Measurements from ENCODE around the gene NEU2.
"Not testable (repeated sequence)": the region's sequence is repeated elsewhere in the genome, so short reads cannot be mapped to it uniquely, and the experiment has no call there.

NEU2 gene

DNA sequence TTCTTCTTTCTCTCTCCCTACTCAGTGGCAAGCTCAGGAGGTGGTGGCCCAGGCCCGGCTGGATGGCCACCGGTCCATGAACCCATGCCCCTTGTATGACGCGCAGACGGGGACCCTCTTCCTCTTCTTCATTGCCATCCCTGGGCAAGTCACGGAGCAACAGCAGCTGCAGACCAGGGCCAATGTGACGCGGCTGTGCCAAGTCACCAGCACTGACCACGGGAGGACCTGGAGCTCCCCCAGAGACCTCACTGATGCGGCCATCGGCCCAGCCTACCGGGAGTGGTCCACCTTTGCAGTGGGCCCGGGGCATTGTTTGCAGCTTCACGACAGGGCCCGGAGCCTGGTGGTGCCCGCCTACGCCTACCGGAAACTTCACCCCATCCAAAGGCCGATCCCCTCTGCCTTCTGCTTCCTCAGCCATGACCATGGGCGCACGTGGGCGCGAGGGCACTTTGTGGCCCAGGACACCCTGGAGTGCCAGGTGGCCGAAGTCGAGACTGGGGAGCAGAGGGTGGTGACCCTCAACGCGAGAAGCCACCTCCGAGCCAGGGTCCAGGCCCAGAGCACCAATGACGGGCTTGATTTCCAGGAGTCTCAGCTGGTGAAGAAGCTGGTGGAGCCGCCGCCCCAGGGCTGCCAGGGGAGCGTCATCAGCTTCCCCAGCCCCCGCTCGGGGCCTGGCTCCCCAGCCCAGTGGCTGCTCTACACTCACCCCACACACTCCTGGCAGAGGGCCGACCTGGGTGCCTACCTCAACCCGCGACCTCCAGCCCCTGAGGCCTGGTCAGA is 1.8 kb downstream of the NEU2 start:
- no peak for DNase-seq (ENCODE audit: low read depth in 2 of 2)

DNA sequence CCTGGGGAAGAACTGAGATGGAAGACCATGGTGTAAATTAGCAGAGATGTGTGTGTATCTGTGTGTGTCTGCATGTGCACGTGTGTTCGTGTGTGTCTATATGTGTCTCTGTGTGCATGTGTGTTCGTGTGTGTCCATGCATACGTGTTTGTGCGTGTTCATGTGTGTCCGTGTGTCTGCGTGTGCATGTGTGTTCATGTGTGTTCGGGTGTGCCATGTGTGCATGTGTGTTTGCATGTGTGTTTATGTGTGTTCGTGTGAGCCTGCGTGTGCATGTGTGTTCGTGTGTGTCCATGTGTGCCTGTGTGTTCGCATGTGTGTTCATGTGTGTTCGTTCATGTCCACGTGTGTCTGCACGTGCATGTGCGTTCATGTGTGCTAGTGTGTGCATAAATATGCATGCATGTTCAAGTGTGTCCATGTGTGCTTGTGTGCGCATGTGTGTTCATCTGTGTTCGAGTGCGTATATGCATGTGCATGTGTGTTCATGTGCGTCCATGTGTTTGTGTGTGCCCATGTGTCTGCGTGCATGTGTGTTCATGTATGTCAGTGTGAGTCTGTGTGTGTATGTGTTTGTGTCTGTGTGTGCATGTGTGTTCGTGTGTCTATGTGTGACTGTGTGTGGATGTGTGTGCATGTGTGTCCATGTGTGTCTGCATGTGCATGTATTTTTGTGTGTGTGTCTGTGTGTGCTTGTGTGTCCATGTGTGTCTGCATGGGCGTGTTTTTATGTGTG is 3.1 kb downstream of the NEU2 start:
- no peak for DNase-seq (ENCODE audit: low read depth in 2 of 2)

DNA sequence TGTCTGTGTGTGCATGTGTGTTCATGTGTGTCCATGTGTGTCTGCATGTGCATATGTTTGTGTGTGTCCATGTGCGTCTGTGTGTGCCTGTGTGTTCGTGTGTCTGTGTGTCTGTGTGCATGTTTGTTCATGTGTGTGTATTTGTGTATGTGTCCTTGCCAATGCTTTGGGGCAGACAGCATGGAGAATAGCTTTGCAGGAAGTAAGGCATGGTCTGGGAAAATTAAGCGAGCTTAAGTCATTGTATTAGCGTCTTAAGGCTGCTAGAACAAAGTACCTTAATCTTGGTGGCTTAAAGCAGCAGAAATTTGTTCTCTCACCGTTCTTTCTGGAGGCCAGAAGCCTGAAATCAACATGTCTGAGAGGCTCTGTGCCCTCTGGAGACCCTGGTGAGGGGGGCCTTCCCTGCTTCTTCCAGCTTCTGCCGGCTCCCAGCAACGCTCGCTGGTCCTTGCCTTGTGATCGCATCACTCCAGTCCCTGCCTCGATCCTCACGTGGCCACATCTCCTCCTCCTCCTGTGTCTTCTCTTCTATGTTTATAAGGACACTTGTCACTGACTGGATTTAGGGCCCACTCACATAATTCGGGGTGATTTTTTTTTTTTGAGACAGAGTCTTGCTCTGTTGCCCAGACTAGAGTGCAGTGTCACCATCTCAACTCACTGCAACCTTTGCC is 3.8 kb downstream of the NEU2 start:
- no peak for DNase-seq (ENCODE audit: low read depth in 2 of 2)

DNA sequence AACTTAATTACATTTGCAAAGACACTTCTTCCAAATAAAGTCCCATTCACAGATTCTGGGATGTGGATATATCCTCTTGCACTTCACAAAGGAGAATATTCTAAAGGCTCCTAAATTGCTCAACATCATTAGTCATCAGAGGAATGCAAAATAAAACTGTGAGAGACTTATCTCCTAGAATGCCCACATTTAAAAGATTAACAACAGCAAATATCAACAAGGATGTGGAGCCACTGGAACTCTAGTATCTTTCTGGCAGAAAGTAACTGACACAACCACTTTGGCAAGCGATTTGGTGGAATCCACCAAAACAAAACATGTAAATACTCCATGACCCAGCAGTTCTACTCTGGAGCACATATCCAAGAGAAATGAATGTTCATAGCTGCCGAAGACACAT is 4.6 kb downstream of the NEU2 start:
- DNase-seq (ENCODE audit: low read depth in 2 of 2), result no peak

DNA sequence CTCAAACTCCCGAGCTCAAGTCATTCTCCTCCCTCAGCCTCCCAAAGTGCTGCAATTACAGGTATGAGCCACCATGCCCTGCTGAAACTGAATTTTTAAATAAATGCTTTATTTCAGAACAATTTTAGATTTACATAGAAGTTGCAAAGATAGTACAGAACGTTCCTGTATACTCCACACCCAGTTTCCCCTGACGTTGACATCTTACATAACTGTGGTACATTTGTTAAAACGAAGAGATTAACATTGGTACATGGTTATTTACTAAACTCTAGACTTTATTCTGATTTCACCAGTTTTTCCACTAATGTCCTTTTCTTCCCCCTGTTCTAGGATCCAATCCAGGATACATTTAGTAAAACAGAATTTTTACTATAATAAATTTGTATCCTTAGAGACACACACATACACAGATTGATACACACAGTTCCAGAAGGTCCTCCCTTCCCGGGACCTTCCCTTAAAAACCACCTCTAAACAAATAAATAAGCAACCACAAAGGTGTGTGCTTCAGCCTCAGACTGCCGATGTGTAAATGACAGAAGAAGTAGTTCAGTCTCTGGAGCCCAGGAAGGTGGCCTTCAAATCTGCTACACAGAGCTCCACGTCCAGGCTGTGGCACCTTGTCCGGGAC is 6.9 kb downstream of the NEU2 start:
- DNase-seq (ENCODE audit: low read depth in 2 of 2), result no peak

DNA sequence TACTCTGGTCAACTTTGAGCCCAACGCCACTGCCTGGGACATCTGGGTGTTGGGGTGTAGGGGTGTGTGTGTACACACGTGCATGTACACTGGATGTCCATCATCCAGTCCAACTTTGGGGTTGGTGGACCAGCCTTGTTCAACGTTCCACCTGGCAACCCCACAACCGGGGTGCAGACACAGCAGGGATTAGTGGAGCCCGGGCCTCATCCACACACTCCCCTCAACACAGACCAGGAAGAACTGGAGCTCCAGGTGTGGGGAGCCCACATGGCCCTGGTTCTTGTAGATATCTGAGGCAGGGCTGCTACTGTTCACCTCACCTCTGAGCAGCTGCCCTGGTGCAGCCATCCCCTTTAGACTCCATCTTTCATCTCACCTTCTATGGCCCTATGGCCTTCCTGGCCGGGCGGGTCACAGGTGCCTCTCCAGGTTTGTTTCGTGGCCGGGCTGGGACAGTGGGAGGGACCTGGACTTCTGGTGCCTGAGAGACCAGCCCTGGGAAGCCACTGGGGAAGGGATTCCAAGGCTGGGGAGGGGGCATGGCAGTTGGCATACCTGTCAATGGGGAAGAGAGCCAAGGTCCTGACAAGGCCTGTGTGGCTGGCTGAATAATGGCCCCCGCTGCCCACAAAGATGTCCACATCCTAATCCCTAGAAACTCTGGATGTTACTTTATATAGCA is 7.5 kb downstream of the NEU2 start:
- no peak for DNase-seq (ENCODE audit: low read depth in 2 of 2)

DNA sequence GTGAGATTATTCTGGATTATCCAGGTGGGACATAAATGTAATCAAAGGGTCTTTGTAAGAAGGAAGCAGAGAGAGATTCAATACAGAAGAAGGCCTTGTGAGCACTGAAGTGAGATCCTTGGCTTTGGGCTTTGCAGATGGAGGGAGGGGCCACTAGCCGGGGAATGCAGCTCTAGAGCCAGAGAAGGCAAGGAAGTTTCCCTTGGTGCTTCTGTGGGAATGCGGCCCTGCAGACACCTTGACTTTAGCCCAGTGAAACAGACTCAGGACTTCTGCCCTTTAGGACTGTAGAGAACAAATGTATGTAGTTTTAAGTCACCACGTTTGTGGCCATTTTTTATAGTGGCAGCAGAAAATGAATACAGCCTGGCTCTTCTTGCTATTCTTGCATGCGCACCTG is 8.1 kb downstream of the NEU2 start:
- no peak for DNase-seq (ENCODE audit: low read depth in 2 of 2)

DNA sequence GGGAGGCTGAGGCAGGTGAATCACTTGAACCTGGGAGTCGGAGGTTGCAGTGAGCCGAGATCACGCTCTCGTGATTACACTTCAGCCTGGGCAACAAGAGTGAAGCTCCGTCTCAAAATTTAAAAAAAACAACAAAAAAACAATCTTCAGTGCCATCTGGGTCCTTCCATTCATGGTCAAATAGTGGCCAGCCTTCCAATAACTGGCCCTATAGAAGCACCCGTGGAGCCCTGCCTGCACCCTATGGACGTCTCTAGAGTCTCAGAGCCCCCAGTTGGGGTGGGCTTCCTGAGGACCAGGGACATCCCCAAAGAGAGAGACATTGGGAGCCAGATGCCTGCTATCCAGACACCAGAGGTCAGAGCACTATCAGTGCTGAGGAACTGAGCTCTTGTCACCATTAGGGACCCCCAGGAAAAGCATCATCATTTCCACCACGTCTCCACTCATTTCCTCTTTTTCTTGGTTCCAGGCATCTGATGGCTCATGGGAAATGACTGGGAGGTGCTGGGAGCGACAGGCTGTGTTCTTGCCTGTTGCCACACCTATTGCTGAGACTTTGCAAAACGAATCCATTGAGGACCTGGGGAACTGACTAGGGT is 9.4 kb downstream of the NEU2 start:
- DNase-seq (ENCODE audit: low read depth in 2 of 2), result no peak

DNA sequence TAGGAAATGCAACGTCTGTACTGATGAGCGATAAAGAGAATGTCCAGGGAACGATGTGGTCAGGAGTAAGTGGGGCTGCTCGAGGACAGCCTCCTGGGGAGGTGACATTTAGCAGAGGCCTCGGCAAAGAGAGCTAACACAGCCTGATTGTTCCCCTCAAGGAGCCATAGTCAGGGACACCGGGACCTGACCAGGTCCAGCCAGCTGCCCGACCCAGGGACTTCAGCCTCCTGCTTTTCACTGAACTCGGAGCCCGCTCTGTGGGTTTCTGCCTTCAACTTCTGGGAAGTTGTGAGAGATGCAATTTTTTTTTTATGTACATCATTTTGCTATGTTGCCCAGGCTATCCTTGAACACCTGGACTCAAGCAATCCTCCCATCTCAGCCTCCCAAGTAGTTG is 10.1 kb downstream of the NEU2 start:
- DNase-seq (ENCODE audit: low read depth in 2 of 2), result no peak

DNA sequence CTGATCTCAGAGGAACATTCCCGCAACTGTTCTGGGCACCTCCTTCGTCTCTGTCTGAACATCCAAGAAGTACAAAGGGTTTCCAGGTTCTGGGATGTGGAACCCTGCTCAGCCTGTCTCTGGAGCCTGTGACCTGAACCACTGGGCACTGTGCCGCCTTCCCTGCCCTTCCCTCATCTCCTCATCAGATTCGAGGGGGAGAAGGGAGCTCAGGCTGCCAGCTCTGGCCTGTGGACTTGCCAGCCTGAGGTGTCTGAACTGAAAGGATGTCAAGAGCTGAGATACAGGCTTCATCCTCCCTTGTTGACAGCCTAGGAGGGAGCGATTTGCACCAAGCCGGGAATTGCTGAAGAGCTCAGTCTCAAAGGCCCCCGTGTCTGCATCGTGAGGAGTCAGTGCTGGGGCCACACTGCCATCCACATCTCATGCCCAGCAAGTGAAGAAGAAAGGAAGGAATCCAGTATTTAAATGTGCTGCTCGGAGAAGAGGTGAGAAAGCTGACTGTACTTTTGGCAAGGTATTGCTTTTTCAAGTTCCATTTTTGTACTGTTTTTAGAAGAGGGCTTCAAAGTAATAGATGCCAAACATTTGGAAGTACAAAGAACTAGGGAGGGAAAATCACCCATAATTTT is 12.6 kb downstream of the NEU2 start:
- DNase-seq (ENCODE audit: low read depth in 2 of 2), result no peak

DNA sequence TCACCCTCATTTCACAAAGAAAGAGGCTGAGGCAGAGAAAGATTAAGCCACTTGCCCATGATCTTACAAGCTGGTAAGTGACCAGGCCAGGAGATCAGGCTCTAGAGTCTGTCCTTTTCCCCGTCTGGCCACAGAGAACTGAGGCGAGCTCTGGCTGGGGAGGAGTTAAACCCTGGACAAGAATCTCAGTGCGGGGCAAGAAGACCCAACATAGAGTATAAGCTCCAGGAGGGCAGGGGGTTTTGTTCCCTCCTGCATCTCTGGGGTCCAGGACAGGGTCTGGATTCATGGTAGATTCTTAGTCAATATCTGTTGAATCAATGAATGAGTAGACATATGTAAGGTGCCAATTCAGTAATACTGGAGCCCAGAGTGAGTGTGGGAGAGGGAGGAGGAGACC is 14.7 kb downstream of the NEU2 start:
- no peak for DNase-seq (ENCODE audit: low read depth in 2 of 2)

DNA sequence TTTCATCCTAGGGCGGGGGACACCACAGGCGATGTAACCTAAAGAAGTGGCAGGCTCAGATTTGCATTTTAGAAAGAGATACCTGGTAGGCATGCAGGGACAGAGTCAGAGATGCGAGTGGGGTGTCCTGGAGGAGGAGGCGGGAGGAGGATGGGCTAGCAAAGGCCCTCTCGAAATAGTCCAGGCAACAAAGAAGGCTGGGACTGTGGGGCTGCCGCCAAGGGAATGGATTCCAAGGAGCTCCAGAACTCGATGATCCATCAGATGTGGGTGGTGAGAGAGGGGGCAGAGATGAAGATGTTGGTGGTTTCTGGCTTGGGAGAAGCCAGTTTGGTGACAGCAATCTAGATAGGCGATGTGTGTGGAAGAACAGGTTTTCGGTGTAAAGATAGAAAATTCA is 15.2 kb downstream of the NEU2 start:
- no peak for DNase-seq (ENCODE audit: low read depth in 2 of 2)

DNA sequence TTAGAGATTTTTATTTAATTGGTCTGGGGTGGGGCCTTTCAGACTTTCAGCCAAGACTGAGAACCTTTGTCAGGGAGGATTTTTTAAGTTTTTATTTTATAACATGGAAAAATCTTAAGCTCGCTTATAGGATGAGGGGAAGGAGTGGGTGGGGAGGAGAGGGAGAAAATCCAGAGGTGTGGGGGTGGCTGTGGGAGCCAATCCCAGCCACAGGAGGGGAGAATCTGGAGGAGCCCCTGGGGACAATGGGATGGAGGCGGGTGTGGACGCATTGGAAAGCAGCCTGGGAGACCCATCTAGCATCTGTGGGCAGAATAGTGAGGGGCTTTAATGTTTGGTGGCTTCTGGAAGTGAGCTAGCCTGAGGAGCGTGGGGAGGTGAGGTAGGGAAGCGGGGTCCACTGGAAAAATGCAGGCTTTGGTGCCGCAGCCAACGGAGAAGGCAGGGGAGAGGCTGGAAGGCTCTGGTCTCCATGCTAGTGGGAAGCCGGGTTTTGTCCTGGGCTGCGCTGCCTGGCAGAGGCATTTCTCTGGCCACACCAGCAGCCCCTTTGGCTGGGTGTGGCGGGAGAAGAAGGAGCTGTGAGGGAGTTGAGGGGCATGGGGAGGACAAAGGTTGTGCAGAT is 16.2 kb downstream of the NEU2 start:
- DNase-seq (ENCODE audit: low read depth in 2 of 2), result no peak

DNA sequence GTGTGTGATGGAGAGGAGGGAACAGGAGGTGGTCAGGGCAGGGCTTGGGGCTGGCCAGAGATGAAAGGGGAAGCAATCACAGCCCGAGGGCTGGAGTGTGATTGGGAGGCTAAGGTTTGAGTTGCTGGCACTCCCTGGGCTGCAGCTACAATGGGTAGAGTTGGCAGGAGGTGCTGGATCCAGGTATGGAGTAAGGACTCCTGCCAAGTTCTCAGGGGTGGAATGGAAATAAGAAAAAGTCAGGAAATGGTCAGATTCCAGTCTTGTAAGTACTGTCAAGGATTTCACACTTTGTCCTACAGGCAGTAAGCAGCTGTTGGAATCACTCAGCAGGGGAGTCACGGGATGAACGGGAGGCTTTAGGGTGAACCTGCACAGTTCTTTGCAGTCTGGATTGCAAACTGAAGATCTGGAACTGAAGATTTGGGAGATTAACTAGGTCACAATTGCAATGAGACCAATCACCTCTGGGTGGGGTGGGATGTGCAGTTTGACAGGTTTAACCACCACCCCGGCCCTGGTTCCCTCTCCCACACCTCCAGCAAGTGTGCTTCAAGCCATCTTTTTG is 16.8 kb downstream of the NEU2 start:
- DNase-seq (ENCODE audit: low read depth in 2 of 2), result no peak

DNA sequence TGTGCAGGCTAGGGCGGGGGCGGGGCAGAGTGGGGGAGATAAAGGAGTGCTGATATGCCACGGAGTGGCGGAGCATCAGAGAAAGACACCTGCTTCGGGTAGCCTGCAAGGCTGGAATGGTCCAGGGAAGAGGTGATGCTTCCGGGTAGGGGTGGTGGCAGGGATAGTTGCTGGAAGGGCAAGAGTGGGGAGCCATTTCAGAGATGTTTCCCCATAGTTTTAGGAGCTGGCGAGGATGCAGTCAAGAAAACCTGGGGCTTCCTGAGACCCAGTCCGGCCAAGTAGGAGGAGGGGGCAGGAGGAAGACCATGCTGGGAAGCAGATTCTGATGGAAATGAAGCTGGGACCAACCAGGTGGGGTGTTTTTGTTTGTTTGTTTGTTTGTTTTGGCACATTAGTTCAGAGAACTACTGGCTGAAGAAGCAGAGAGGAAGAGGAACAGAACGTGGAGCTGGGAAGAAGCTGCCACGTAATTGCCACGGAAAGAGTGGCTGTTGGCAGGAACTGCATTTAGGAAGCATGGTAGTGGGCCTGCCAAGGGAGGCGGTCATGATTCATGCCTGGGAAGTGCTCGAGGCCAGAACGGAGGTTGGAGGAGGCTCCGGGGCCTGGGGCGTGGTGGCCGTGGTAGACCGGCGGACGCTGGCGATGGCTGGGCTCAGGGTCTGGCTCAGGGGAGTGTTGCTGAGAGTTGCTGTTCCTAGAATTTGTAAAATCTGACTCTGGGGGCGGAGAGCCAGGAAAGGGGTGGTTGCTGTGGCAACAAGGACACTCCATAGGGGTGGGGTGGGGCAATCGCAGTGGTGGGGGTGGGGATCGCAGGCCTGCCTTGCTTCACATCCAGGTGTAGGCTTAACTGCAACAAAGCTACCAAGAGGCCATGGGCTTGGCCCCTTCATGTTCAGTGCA is 19.0 kb downstream of the NEU2 start:
- DNase-seq (ENCODE audit: low read depth in 2 of 2), result no peak

DNA sequence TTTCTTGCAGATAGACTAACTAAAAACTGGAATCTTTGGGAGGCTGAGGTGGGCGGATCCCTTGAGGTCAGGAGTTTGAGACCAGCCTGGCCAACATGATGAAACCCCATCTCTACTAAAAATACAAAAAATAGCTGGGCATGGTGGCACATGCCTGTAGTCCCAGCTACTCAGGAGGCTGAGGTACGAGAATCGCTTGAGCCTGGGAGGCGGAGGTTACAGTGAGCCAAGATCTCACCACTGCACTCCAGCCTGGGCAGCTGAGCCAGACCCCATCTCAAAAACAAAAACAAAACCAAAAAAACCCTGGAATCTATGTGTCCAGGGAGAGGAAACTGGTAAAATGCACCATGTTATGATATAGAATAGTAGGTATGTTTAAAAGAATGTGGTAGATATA is 20.0 kb downstream of the NEU2 start:
- DNase-seq (ENCODE audit: low read depth in 2 of 2), result not testable (repeated sequence)

DNA sequence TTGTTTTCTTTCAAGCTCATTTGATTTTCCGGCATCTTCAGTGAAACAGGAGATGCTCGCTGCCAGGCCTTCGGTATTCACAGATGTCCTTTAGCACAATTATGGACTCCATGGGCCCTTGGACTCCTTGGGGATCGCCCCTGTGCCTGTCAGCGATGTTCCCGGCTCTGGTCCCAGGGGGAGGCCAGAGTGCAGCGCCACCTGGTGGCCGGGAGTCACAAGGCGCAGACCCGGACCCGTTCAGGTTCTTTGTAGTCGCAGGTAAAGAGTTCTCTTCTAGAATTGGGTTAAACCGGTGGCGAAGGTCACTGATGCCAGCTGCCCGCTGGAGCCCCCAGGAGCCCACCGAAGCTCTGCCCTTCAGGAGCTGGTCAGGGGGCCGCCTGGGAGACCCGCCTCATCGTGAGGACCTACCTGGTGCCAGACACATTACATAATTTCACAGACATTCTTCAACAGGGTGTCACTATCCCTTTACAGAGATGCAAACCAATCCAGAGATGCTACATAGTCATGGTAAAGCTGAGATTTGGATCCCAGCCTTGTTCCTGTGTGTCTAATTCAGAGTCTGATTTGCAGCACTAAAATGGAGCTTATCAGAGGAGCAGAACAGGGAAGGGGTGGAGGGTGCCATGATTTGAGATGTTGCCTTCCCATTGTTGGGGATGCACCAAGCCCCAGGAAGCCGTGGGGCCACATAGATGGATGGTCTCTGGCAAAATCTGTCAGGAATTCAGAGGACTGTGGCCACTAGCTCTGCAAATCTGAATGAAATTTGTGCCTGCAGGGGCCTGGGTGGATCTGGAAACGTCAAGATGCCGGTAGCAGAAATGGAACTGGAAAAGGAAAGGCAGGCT is 21.7 kb downstream of the NEU2 start:
- no peak for DNase-seq (ENCODE audit: low read depth in 2 of 2)

DNA sequence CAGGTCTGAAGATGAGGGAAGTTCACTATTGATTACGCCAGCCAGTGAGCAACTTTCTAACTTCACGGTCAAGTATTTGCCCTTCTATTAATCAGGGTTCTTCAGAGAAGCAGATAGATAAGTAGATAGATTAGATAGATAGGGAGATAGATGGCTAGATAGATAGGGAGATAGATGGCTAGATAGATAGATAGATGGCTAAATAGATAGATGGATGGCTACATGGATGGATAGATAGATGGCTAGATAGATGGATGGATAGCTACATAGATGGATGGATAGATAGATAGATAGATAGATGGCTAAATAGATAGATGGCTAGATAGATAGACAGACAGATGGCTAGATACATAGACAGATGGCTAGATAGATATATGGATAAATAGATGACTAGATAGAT is 22.9 kb downstream of the NEU2 start:
- no peak for DNase-seq (ENCODE audit: low read depth in 2 of 2)

Measured in fibroblast of skin of left biceps (primary cell).